RKO (cell line): ENCODE results near the gene LIN9.
"Not testable (repeated sequence)": the region's sequence is repeated elsewhere in the genome, so short reads cannot be mapped to it uniquely, and the experiment has no call there.

Source experiments
- DNase-seq: peaks from one replicate; pipeline ENCODE4 v3.0.0-alpha.2; 2016; ENCODE audit warnings: low spot score

Gene LIN9

GRCh38 chr1:226212545-226212944 lies 96.4 kb downstream of the LIN9 start:
- no peak for DNase-seq

- DNase-seq, result no peak
These were observed 97.7 kb downstream of the LIN9 start for GRCh38 chr1:226211181-226211821.

DNA sequence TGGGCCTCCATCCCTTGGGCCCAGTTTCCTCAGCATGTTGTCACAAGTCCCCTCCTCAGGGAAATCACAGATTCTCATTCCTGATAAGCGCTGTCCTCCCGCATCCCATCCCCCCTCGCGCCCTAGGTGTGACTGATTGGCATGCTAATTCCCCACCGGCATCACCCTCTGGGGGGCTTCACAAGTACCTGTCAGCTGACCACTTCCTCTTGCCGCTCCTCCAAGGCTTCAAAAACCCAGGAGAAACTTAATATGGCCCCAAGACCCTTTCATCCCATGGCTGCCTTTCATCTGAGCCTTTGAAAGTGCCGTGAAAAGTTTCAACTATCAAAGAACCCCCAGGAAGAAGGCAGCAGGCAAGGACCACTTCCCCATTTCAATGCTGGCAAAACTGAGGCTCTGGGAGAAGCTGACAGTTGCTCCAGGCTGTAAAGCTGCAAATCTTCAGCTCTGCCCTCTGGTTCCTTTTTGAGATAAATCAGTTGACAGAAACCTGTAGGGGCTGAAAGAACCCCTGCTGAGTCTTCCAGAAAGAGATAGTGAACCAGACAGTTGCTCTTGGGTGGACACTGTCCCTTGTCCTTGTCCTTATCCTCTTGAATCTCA lies 98.3 kb downstream of the LIN9 start:
- no peak for DNase-seq

GRCh38 chr1:226209307-226210059 lies 99.5 kb downstream of the LIN9 start:
- DNase-seq, result no peak

DNA sequence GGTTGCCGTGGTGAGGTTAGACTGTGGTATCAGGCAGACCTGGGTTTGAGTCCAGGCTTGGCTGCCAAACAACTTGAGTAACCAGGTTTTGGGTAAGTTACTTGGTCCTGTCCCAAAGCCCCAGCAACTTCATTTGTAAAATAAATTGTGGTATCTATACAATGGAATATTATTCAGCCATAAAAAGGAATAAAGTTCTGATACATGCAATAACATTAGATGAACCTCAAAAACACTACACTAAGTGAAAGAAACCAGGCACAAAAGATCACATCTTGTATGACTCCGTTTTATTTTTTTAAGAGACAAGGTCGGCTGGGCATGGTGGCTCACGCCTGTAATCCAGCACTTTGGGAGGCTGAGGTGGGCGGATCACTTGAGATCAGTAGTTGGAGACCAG lies 101.9 kb downstream of the LIN9 start:
- DNase-seq, result no peak

GRCh38 chr1:226204198-226204597 lies 104.8 kb downstream of the LIN9 start:
- DNase-seq, result no peak

DNA sequence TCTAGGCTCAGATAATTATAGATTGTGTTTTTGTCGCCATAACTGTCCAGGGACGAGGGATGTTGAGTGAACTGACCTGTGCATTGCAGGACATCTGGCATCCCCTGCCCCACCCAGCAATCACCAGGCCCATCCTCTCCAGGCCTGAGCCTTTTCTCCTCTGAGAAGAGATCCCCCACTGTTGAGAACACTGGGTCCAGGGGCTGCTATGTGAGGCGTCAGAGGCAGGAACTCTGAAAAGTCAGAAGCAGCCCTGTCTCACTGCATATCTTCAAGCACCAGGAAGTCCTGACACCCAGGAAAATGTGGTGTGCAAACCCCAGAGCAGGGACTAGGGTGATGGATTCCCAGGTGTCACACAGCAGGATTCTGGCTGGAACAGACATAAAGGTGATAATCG lies 105.3 kb downstream of the LIN9 start:
- no peak for DNase-seq

DNA sequence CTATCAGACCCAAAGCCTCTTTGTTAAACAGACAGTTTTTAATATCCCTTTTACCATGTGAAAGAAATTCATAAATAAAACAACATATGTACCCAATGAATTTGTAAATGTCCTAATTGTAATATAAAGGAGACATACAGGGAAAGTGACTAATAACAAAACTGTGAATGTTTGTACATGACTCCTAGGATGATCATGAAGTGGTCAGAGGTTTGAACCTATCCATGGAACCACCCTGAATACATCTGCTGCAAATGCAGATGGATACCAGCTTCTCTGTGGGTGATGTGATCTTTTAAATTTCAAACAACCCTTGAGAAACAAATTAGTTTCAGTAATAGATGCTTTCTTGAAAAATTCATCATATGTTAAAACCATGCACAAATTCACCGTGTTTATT lies 105.7 kb downstream of the LIN9 start:
- DNase-seq, result no peak

DNA sequence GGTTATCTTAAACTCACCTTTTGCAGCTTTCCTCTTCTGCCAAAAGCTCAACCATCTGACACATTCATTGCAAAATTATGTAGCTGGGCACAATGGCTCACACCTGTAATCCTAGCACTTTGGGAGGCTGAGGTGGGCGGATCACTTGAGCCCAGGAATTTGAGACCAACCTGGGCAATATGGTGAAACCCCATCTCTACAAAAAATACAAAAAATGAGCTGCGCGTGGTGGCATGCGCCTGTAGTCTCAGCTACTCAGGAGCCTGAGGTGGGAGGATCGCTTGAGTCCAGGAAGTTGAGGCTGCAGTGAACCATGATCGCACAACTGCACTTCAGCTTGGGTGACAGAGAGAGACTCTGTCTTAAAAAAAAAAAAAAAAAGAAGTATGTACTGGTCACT lies 106.3 kb downstream of the LIN9 start:
- not testable (repeated sequence) for DNase-seq

- no peak for DNase-seq
These were observed 106.7 kb downstream of the LIN9 start for GRCh38 chr1:226202246-226202645.

DNA sequence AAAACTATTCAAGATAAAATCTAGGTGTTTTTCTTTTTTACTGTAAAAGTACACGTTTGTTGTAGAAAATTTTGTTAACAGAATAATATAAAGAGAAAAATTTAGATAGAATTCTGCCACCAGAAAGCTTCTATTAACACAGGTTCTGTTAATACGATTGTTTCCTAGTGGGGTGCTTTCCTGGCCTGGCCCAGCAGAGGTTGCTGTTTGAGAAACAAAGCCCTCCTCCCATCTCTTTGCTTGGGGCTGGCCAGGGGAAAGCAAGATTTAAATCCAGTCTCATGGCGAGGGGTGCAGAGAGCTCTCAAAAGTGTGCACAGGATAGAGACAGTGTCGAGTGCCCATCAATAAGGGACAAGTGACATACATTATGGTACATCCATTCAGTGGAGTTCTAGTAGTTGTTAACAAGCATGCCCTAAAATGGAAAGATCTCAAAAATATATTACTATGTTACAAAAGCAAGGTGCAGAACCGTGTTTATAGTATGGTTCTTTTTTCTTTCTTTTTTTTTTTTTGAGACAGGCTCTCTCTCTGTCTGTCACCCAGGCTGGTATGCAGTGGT lies 107.9 kb downstream of the LIN9 start:
- DNase-seq, result peak; percentile 41

DNA sequence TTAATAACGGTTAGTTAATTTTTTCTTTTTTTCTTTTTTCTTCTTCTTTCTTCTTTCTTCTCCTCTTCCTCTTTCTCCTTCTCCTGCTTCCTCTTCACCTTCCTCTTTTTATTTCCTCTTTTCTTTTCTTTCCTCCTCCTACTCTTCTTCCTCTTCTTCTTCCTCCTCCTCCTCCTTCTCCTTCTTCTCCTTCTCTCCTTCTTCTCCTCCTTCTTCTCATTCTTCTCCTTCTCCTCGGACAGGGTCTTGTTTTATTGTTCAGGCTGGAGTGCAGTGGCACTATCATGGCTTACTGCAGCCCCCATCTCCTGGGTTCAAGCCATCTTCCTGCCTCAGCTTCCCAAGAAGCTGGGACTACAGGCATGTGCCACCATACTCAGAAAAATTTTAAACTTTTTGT lies 109.0 kb downstream of the LIN9 start:
- DNase-seq, result no peak

DNA sequence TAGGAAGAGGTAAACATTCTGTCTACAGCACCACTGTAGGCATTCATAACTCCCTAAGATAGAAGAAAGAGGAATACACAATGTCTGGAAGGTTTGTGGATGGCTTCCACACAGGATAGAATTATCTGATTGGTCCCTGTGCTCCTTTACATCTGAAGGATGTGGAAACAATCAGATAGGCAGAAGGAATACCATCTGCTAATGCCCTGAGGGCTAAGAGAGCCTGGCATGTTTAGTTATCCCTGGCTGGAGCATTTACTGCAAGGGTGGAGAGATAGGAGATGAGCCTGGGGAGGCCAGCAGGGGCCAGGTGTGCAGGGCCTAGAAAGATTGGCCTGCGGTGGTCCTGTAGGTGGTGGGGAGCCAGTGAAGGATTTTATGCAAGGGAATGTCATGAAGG lies 113.8 kb downstream of the LIN9 start:
- no peak for DNase-seq

DNA sequence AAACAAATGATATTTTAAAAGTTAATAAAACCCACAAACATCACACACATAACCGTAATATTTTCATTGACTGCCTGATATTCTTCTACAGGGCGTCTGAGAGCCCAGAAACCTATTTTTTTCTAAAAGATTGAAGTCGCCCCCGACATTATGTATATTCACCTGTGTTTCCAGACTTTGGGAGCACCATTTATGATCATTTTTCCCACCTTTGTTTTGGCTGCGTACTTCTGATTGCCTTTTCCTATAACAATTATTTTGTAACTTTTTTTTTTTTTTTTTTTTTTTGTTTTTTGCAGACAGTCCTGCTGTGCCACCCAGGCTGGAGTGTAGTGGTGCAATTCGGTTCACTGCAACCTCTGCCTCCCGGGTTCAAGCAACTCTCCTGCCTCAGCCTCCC lies 121.6 kb downstream of the LIN9 start:
- no peak for DNase-seq

DNA sequence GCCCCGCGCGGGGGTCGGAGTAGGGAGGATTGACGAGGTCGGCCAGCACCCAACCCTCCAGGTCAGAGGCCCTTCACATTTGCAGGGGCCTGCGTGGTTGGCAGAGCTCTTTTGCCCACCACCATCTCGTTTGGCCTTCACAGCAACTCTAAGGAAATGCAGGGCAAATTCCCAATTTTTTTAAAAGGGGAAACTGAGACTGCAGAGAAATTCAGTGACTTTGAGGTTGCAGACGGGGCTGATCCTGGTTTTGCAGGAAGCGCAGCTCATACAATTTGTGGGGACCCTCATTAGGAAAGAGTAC lies 122.0 kb downstream of the LIN9 start:
- no peak for DNase-seq

GRCh38 chr1:226186124-226187018 lies 122.6 kb downstream of the LIN9 start, which contains the start of gene ACBD3:
ACBD3 (minus strand) TSS chr1:226186741; CDS start chr1:226186675, 66 bp downstream.
- peak; percentile 90 for DNase-seq

DNA sequence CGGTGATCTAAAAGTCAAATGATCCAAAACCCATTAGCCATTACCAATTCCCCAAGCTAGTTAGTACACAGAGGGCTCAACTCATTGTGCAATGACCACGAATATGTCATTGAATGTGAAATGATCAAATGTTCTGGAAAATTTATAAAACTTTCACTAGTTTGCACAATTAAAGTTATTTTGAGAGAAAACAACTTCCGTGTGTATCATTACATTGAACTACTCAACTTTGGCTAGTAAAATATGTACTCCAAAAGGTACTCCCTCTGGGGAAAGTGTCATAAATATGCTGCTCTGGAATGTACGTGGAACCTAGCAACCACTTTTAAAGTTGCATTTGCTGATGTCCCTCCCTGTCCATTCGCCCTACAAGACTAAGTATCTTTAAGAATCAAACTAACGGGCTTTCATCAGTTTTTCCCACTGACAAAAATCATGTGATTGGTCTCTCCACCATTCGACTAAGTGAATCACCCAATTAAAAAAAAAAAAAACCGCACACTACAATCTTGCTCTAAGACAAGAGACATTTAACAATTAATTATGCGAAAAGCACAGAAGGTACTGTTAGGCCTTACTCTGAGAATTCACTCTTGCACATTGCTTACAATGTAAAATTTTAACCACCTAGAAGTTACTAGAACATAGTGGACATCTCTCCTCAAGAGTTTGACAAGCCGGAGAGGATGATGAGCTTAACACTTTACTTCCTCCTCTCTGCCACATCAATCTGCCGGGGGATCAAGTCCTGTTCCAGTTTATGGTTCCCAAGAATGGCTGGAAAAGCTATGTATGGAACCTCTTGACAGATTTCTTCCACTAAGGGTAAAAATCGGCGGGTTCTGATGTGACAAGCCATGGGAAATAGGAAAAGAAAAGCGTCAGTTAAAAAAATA lies 123.6 kb downstream of the LIN9 start:
- peak; percentile 58 for DNase-seq

DNA sequence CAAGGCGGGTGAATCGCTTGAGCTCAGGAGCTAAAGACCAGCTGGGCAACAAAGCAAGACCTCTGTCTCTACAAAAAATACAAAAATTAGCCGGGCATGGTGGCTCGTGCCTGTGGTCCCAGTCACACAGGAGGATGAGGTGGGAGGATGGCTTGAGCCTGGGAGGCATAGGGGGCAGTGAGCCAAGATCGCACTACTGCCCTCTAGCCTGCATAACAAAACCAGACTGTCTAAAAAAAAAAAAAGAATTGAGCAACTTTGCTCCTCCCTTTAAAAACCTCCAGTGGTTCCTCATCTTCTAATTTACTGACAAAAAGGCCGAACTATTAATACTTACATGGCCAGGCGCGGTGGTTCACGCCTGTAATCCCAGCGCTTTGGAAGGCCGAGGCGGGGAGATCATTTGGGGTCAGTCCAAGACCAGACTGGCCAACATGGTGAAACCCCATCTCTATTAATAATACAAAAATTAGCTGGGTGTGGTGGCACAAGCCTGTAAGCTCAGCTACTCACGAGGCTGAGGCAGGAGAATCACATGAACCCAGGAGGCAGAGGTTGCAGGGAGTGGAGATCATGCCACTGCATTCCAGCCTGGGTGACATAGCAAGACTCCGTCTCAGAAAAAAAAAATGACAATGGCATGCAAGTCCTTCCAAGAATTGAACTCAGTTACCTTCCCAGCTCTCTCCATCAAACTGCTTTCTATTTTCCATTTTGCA lies 126.8 kb downstream of the LIN9 start:
- DNase-seq, result peak; percentile 61
